ENCODE measurements around the gene CTSV.

DNA sequence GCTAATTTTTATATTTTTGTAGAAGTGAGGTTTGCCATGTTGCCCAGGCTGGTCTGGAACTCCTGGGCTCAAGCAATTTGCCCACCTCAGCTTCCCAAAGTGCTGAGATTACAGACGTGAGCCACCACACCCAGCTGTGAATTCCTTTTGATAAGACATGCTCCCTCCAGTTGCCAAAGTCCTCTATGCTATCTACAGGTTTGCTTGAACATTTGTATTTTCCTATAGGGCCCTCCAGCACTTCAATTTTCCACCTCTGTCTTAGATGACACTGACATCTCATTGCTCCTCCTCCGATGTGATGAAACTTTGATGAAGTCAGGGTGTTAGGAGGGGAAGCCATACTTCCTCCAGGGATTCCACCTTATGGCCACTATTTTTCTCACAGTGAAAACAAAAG, 25.2 kb upstream of the CTSV start:
- TF ChIP-seq, protein P1, sequence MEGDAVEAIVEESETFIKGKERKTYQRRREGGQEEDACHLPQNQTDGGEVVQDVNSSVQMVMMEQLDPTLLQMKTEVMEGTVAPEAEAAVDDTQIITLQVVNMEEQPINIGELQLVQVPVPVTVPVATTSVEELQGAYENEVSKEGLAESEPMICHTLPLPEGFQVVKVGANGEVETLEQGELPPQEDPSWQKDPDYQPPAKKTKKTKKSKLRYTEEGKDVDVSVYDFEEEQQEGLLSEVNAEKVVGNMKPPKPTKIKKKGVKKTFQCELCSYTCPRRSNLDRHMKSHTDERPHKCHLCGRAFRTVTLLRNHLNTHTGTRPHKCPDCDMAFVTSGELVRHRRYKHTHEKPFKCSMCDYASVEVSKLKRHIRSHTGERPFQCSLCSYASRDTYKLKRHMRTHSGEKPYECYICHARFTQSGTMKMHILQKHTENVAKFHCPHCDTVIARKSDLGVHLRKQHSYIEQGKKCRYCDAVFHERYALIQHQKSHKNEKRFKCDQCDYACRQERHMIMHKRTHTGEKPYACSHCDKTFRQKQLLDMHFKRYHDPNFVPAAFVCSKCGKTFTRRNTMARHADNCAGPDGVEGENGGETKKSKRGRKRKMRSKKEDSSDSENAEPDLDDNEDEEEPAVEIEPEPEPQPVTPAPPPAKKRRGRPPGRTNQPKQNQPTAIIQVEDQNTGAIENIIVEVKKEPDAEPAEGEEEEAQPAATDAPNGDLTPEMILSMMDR (IDR thresholded peaks at IDR 0.05): no peak
- TF ChIP-seq ZFX (IDR thresholded peaks at IDR 0.05; ENCODE audit: borderline replicate concordance): no peak

Measured in 22Rv1 (cell line).